Astrocyte of the cerebellum (primary cell): ENCODE results near the gene MRPL44.

ENCODE experiments used
- DNase-seq: peaks from one replicate; pipeline ENCODE4 v3.0.0-alpha.2; 2011; ENCODE audit warnings: low read depth
- H3K4me3 ChIP-seq: 2 replicates; pipeline ENCODE4 v1.5.1; 2011; ENCODE audit warnings: mild to moderate bottlenecking, low read depth, low read length, moderate library complexity
- in situ Hi-C: cut with HindIII; loops from 2 replicates; pipeline ENCODE4 v1.10.0; 2017; ENCODE audit warnings: low sequenced_read_pairs
- TF ChIP-seq, protein P1 (sequence below): IDR thresholded peaks from 2 replicates; pipeline ENCODE4 v1.5.1; 2012; ENCODE audit warnings: low read length, low read depth, moderate library complexity, mild to moderate bottlenecking; ENCODE audit errors: missing control alignments

Gene MRPL44

GRCh38 chr2:223957092-223957851 is at the start of gene MRPL44:
MRPL44 (plus strand) TSS chr2:223957463; CDS start chr2:223957473, 10 bp downstream.
- in situ Hi-C loops = no loop called here
- H3K4me3 ChIP-seq = peak within 1 kb of the TSS; percentile 63
- TF ChIP-seq, protein P1, sequence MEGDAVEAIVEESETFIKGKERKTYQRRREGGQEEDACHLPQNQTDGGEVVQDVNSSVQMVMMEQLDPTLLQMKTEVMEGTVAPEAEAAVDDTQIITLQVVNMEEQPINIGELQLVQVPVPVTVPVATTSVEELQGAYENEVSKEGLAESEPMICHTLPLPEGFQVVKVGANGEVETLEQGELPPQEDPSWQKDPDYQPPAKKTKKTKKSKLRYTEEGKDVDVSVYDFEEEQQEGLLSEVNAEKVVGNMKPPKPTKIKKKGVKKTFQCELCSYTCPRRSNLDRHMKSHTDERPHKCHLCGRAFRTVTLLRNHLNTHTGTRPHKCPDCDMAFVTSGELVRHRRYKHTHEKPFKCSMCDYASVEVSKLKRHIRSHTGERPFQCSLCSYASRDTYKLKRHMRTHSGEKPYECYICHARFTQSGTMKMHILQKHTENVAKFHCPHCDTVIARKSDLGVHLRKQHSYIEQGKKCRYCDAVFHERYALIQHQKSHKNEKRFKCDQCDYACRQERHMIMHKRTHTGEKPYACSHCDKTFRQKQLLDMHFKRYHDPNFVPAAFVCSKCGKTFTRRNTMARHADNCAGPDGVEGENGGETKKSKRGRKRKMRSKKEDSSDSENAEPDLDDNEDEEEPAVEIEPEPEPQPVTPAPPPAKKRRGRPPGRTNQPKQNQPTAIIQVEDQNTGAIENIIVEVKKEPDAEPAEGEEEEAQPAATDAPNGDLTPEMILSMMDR = no peak
- peak; percentile 87 for DNase-seq

DNA sequence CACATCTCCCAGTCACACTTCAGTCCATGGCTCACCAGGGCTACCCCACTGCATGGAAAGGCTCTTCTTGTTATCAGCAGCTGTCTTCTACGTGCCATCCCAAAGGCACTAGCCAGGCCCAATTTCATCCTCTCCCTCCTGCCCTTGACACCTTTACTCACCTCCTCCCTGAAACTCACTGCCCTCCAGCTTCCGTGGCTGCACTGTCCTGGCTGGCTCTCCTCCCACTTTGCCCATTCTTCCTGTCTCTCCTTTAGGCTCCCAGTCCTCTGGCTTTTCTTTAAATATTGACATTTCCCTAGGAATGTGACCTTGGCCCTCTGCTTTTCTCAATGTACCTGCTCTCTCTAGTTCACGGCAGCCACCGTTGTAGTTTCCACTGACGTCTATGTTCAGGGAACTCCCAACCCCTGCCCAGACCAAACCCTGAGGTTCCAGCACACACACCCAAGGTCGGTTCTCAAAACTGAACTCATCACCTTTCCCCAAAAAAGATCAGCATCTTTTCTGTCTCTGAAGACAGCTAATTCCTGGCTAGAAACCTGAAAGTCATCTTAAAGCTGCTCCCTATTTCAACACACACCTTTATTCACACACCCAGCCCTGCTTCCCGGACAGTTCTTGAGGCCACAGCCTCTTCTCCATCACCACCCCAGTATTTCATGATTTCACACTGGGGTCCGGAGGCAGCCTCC is 48.8 kb upstream of the MRPL44 start:
- in situ Hi-C loops = no loop called here
- TF ChIP-seq, protein P1 = no peak
- H3K4me3 ChIP-seq = no peak overlapping the region
- no peak for DNase-seq

DNA sequence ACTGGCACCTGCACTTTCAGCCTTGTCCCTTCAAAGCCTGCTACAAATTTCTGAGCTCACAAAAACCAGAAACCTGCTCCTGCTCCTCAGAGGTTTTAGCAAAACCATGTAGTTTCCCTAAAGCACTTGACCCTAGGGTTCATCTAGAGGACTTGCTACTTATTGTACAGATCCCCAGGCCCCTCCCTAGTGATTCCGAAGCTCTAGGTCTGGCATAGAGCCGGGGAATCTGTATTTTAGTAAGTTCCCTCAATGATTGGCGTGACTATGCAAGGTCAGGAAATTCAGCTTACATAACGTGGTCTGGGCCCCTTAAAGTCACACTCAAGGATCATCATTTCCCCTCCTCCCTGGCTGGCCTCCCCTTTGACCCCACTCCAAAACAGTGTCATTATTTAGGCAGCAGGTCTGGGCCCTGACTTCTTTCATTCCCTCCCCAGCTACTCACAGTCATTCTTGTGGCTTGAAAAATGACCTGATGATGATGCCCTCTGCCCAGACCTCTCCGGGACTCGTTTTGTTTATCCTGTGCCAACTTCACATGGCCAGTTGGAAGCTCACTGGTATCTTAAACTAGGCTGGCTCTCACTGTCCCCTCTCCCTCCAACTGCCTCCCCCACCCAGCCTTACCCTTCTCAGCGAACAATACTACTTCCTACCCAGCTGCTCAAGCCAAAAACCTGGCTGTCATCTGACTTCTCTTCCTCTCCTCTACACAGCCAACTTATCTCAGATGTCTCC is 48.1 kb upstream of the MRPL44 start:
- TF ChIP-seq, protein P1 = no peak
- no peak overlapping the region for H3K4me3 ChIP-seq
- DNase-seq = no peak
- in situ Hi-C loops = no loop called here

DNA sequence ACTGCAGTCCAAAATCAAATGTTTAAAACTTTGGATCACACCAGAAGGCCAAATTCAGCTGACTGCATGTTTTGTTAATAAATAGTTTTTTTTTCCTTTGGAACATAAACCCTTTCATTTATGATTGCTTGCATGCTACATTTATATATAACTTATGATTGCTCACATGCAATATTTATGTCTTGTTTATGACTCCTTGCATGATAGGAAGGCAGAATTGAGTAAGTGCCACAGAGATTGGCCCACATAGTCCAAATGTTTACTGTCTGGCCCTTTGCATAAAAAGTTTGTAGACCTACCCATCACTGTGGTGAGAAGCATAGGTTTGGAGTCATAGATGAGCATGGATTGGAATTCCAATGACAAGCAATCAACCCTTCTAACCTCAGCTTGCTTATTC is 42.9 kb upstream of the MRPL44 start:
- no peak for DNase-seq
- in situ Hi-C loops = no loop called here
- TF ChIP-seq, protein P1 = no peak
- H3K4me3 ChIP-seq = no peak overlapping the region

- no peak for DNase-seq
- H3K4me3 ChIP-seq = no peak overlapping the region
- TF ChIP-seq, protein P1 = no peak
- in situ Hi-C loops = no loop called here
These were observed 42.2 kb upstream of the MRPL44 start for GRCh38 chr2:223915071-223915470.

GRCh38 chr2:223916181-223916920 is 40.9 kb upstream of the MRPL44 start:
- no peak overlapping the region for H3K4me3 ChIP-seq
- in situ Hi-C loops = no loop called here
- DNase-seq = no peak
- TF ChIP-seq, protein P1 = no peak
